HepG2 (cell line): ENCODE results near the gene RRAS. TPM values are rescaled to one million over a fixed set of nuclear protein-coding genes. Genes with fewer than 3 reads are reported as not detected.

Experiments used
- HOXA5 ChIP-seq: sonication (generic); formaldehyde crosslinking; IDR thresholded peaks from 2 replicates; pipeline ENCODE4 v1.4.0; 2020; ENCODE audit warnings: missing genetic modification reagents
- KDM5A ChIP-seq: fragments of 200-600 bp; sonication (generic); IDR thresholded peaks from 2 replicates; pipeline ENCODE4 v1.7.0; 2018; ENCODE audit warnings: antibody characterized with exemption, mild to moderate bottlenecking, low read length, borderline replicate concordance
- PATZ1 ChIP-seq: sonication (generic); formaldehyde crosslinking; IDR thresholded peaks from 2 replicates; pipeline ENCODE4 v1.4.0; 2020; ENCODE audit warnings: missing genetic modification reagents
- SIN3A ChIP-seq: IDR thresholded peaks from 2 replicates; pipeline ENCODE4 v1.6.1; 2011; ENCODE audit warnings: low read depth, mild to moderate bottlenecking, control low read depth, low read length, borderline replicate concordance
- SNAI1 ChIP-seq: sonication (generic); formaldehyde crosslinking; IDR thresholded peaks from 2 replicates; pipeline ENCODE4 v1.5.0; 2020; ENCODE audit warnings: mild to moderate bottlenecking, missing genetic modification reagents, borderline replicate concordance
- ZBTB20 ChIP-seq: sonication (generic); formaldehyde crosslinking; IDR thresholded peaks from 2 replicates; pipeline ENCODE4 v1.8.1; 2023; ENCODE audit warnings: missing genetic modification reagents, low read depth, mild to moderate bottlenecking, borderline replicate concordance
- ZNF296 ChIP-seq: sonication (generic); formaldehyde crosslinking; conservative IDR thresholded peaks from 2 replicates; pipeline ENCODE4 v1.5.0; 2020; ENCODE audit warnings: mild to moderate bottlenecking, missing genetic modification reagents
- ZNF563 ChIP-seq: sonication (generic); formaldehyde crosslinking; IDR thresholded peaks from 2 replicates; pipeline ENCODE4 v1.8.0; 2022; ENCODE audit warnings: mild to moderate bottlenecking, moderate library complexity, missing genetic modification reagents
- ZNF670 ChIP-seq: sonication (generic); formaldehyde crosslinking; IDR thresholded peaks from 2 replicates; pipeline ENCODE4 v1.8.0; 2022; ENCODE audit warnings: mild to moderate bottlenecking, missing genetic modification reagents, borderline replicate concordance
- polyA plus RNA-seq, 8 experiments: library from polyadenylated mRNA; depleted of rRNA in 3 of 8; stranded (reverse) in 7 of 8; unstranded in 1 of 8; fragments of >200 nt; fragmentation: Illumina TruSeq in 4 of 8; extraction: Trizol in 4 of 8; gene quantifications; 2 replicates each; pipeline versions ENCODE4 v1.2.1 to v1.2.3, GENCODE V29; 2011 to 2016; ENCODE audit warnings: low read depth in 4 of 8, missing spikeins in 1 of 8, mixed read lengths in 1 of 8; ENCODE audit not compliant: insufficient read depth in 1 of 8
- total RNA-seq, 5 experiments: library from RNA; depleted of rRNA; stranded (reverse); fragments of >200 nt; fragmentation: Illumina TruSeq; extraction: Trizol; gene quantifications; 2 replicates each; pipeline ENCODE4 v1.2.3, GENCODE V29; 2016; ENCODE audit warnings: low read depth in 1 of 5
- TF ChIP-seq, protein P1 (sequence below): sonication (generic); formaldehyde crosslinking; IDR thresholded peaks from 2 replicates; pipeline ENCODE4 v1.4.0; 2020; ENCODE audit warnings: mild to moderate bottlenecking, missing genetic modification reagents, borderline replicate concordance
- TF ChIP-seq, protein P2 (sequence below): sonication (generic); formaldehyde crosslinking; IDR thresholded peaks from 2 replicates; pipeline ENCODE4 v1.5.0; 2020; ENCODE audit warnings: mild to moderate bottlenecking, missing genetic modification reagents
- TF ChIP-seq, protein P3 (sequence below): sonication (generic); formaldehyde crosslinking; IDR thresholded peaks from 2 replicates; pipeline ENCODE4 v1.9.0; 2021; ENCODE audit warnings: missing genetic modification reagents, mild to moderate bottlenecking, borderline replicate concordance
- TF ChIP-seq, protein P4 (sequence below): sonication (generic); formaldehyde crosslinking; IDR thresholded peaks from 2 replicates; pipeline ENCODE4 v1.4.0; 2020; ENCODE audit warnings: missing genetic modification reagents

Gene RRAS
- total and polyA plus RNA-seq, 2 of the 13 experiments (the other 11 are each of a cell fraction or from before 2014, with no cell fraction given), result 1.5 to 12.0 TPM

DNA sequence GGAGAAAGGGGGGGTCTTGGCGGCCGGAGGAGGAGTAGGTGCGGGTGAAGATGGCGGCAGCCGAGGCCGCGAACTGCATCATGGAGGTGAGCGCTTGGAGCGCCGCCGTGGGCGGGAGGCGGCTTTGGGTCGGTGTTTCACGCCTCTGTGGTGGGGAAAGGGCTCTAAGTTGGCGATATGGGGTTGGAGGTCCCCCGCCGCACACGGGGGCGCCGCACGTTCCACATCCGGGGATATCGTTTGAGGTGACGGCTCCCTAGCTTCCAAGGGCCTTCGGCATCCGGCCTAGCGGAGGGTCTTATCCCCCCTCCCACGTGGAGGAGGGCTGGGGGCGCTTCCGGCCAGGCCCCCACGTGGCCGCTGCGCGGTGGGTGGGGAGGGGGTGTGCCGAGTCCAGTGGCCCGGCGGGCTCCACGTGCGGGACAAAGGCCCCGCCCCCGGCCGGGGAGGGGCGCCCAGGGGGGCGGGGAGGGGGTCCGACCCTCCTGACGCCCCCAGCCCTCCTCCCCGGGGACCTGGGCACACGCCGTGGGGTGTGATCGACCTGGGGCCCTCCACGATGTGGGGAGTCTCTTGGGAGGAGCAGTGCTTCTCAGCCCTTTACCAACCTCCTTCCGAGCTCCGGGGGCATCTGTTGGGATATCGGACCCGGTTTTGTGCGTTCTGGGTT is 37.4 kb upstream of the RRAS start, which contains the start of gene PRMT1 (continued):
- TF ChIP-seq, protein P1, sequence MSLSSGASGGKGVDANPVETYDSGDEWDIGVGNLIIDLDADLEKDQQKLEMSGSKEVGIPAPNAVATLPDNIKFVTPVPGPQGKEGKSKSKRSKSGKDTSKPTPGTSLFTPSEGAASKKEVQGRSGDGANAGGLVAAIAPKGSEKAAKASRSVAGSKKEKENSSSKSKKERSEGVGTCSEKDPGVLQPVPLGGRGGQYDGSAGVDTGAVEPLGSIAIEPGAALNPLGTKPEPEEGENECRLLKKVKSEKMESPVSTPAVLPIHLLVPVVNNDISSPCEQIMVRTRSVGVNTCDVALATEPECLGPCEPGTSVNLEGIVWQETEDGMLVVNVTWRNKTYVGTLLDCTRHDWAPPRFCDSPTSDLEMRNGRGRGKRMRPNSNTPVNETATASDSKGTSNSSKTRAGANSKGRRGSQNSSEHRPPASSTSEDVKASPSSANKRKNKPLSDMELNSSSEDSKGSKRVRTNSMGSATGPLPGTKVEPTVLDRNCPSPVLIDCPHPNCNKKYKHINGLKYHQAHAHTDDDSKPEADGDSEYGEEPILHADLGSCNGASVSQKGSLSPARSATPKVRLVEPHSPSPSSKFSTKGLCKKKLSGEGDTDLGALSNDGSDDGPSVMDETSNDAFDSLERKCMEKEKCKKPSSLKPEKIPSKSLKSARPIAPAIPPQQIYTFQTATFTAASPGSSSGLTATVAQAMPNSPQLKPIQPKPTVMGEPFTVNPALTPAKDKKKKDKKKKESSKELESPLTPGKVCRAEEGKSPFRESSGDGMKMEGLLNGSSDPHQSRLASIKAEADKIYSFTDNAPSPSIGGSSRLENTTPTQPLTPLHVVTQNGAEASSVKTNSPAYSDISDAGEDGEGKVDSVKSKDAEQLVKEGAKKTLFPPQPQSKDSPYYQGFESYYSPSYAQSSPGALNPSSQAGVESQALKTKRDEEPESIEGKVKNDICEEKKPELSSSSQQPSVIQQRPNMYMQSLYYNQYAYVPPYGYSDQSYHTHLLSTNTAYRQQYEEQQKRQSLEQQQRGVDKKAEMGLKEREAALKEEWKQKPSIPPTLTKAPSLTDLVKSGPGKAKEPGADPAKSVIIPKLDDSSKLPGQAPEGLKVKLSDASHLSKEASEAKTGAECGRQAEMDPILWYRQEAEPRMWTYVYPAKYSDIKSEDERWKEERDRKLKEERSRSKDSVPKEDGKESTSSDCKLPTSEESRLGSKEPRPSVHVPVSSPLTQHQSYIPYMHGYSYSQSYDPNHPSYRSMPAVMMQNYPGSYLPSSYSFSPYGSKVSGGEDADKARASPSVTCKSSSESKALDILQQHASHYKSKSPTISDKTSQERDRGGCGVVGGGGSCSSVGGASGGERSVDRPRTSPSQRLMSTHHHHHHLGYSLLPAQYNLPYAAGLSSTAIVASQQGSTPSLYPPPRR (CRISPR knock-in tag), result peak; percentile 22; the same call in 1 of the 2 replicates
- TF ChIP-seq SNAI1 (CRISPR knock-in tag), result peak; percentile 70; the same call in 1 of the 2 replicates
- peak; percentile 82; the same call in 1 of the 2 replicates for TF ChIP-seq HOXA5
- TF ChIP-seq ZNF563 (CRISPR knock-in tag), result peak; percentile 81
- 0 out of 2 replicates have a peak, but pooled peaks have one; percentile 62 for TF ChIP-seq ZNF670 (CRISPR knock-in tag)
- peak; percentile 63; the same call in 1 of the 2 replicates for TF ChIP-seq ZBTB20 (CRISPR knock-in tag)
- 0 out of 2 replicates have a peak, but pooled peaks have one; percentile 29 for TF ChIP-seq ZNF296
- TF ChIP-seq, protein P2, sequence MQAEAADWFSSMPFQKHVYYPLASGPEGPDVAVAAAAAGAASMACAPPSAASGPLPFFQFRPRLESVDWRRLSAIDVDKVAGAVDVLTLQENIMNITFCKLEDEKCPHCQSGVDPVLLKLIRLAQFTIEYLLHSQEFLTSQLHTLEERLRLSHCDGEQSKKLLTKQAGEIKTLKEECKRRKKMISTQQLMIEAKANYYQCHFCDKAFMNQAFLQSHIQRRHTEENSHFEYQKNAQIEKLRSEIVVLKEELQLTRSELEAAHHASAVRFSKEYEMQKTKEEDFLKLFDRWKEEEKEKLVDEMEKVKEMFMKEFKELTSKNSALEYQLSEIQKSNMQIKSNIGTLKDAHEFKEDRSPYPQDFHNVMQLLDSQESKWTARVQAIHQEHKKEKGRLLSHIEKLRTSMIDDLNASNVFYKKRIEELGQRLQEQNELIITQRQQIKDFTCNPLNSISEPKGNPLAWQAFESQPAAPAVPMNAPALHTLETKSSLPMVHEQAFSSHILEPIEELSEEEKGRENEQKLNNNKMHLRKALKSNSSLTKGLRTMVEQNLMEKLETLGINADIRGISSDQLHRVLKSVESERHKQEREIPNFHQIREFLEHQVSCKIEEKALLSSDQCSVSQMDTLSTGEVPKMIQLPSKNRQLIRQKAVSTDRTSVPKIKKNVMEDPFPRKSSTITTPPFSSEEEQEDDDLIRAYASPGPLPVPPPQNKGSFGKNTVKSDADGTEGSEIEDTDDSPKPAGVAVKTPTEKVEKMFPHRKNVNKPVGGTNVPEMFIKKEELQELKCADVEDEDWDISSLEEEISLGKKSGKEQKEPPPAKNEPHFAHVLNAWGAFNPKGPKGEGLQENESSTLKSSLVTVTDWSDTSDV, result peak; percentile 69; the same call in 1 of the 2 replicates
- TF ChIP-seq, protein P3, sequence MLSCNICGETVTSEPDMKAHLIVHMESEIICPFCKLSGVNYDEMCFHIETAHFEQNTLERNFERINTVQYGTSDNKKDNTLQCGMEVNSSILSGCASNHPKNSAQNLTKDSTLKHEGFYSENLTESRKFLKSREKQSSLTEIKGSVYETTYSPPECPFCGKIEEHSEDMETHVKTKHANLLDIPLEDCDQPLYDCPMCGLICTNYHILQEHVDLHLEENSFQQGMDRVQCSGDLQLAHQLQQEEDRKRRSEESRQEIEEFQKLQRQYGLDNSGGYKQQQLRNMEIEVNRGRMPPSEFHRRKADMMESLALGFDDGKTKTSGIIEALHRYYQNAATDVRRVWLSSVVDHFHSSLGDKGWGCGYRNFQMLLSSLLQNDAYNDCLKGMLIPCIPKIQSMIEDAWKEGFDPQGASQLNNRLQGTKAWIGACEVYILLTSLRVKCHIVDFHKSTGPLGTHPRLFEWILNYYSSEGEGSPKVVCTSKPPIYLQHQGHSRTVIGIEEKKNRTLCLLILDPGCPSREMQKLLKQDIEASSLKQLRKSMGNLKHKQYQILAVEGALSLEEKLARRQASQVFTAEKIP (CRISPR knock-in tag), result no peak
- TF ChIP-seq, protein P4, sequence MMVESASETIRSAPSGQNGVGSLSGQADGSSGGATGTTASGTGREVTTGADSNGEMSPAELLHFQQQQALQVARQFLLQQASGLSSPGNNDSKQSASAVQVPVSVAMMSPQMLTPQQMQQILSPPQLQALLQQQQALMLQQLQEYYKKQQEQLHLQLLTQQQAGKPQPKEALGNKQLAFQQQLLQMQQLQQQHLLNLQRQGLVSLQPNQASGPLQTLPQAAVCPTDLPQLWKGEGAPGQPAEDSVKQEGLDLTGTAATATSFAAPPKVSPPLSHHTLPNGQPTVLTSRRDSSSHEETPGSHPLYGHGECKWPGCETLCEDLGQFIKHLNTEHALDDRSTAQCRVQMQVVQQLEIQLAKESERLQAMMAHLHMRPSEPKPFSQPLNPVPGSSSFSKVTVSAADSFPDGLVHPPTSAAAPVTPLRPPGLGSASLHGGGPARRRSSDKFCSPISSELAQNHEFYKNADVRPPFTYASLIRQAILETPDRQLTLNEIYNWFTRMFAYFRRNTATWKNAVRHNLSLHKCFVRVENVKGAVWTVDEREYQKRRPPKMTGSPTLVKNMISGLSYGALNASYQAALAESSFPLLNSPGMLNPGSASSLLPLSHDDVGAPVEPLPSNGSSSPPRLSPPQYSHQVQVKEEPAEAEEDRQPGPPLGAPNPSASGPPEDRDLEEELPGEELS (CRISPR knock-in tag), result peak; percentile 25; the same call in 1 of the 2 replicates
- peak; percentile 39; the same call in 1 of the 2 replicates for TF ChIP-seq KDM5A
- peak; percentile 71; the same call in 1 of the 2 replicates for TF ChIP-seq SIN3A
- peak; percentile 95 for TF ChIP-seq PATZ1 (CRISPR knock-in tag)
